Measurements from ENCODE around the gene CACNB2.

DNA sequence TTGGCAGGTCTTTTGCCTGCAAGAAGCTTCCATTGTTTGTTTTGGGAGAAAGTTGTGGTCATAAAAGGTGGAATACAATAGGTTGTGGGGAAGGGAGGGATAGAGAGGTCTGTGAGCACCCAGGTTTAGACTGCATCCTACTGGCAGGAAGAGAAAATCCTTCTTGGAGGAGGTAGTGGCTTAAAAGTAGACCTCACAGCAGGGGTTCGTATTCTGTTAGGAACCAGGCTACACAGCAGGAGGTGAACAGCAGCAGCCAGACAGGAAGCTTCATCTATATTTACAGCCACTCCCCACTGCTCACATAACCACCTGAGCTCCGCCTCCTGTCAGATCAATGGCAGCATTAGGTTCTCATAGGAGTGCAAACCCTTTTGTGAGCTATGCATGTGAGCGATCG, 265.9 kb downstream of the CACNB2 start:
- TF ChIP-seq POLR2A (IDR thresholded peaks at IDR 0.05; ENCODE audit: low read depth, low read length) (no peak), SPI1 (IDR thresholded peaks at IDR 0.05; ENCODE audit: low read depth, low read length) (no peak), TAF1 (IDR thresholded peaks at IDR 0.05; ENCODE audit: low read depth, low read length) (no peak), POLR2AphosphoS5 (IDR thresholded peaks at IDR 0.05; ENCODE audit: low read depth, low read length) (no peak)
